RWPE2 (cell line): Measurements from ENCODE around the gene CEACAM8.
"Not testable (repeated sequence)": the region's sequence is repeated elsewhere in the genome, so short reads cannot be mapped to it uniquely, and the experiment has no call there.

ENCODE experiments used
- ATAC-seq: fragments of 200-7000 bp; cut with Tn5 transposase; 3 replicates; pipeline ENCODE4 v1.9.1; 2021; ENCODE audit warnings: low read depth
- DNase-seq: peaks from one replicate; pipeline ENCODE4 v3.0.0-alpha.2; 2020; ENCODE audit warnings: low spot score
- H3K27ac ChIP-seq: fragments of 450-650 bp; 2 replicates; pipeline ENCODE4 v1.5.1; 2017; ENCODE audit warnings: mild to moderate bottlenecking; ENCODE audit not compliant: poor library complexity, severe bottlenecking
- H3K27me3 ChIP-seq: fragments of 250-450 bp; sonication (Bioruptor Pico); 2 replicates; pipeline ENCODE4 v1.5.1; 2021; ENCODE audit warnings: mild to moderate bottlenecking, moderate library complexity; ENCODE audit not compliant: insufficient read depth, poor library complexity, severe bottlenecking
- H3K36me3 ChIP-seq: fragments of 250-450 bp; sonication (Bioruptor Pico); 2 replicates; pipeline ENCODE4 v1.5.1; 2020; ENCODE audit warnings: low read depth, mild to moderate bottlenecking, moderate library complexity
- H3K4me1 ChIP-seq: fragments of 250-450 bp; sonication (Bioruptor Pico); 2 replicates; pipeline ENCODE4 v1.5.1; 2021; ENCODE audit warnings: mild to moderate bottlenecking, moderate library complexity; ENCODE audit not compliant: insufficient read depth, poor library complexity, severe bottlenecking
- H3K4me3 ChIP-seq: fragments of 250-450 bp; sonication (Bioruptor Pico); 2 replicates; pipeline ENCODE4 v1.5.1; 2021; ENCODE audit warnings: mild to moderate bottlenecking, moderate library complexity; ENCODE audit not compliant: severe bottlenecking
- H3K9me3 ChIP-seq: fragments of 250-450 bp; sonication (Bioruptor Pico); 2 replicates; pipeline ENCODE4 v1.5.1; 2021; ENCODE audit warnings: mild to moderate bottlenecking, moderate library complexity; ENCODE audit not compliant: severe bottlenecking
- CTCF ChIP-seq: fragments of 450-650 bp; IDR thresholded peaks from one replicate; pipeline ENCODE4 v1.5.1; 2017; ENCODE audit warnings: mild to moderate bottlenecking, moderate library complexity; ENCODE audit not compliant: poor library complexity, severe bottlenecking

Gene CEACAM8

GRCh38 chr19:42540071-42540553 is 54.6 kb downstream of the CEACAM8 start:
- no peak overlapping the region for H3K4me3 ChIP-seq
- no peak overlapping the region for H3K27ac ChIP-seq
- no peak for ATAC-seq
- H3K36me3 ChIP-seq = no peaks in the 10 kb centered on the region
- no peaks in the 10 kb centered on the region for H3K27me3 ChIP-seq
- no peak for DNase-seq
- H3K9me3 ChIP-seq = no peaks in the 10 kb centered on the region
- TF ChIP-seq CTCF = no peak
- peaks cover 3% of the 10 kb centered on the region for H3K4me1 ChIP-seq

GRCh38 chr19:42538841-42539709 is 55.6 kb downstream of the CEACAM8 start:
- H3K27me3 ChIP-seq = no peaks in the 10 kb centered on the region
- no peak overlapping the region for H3K4me3 ChIP-seq
- DNase-seq (no peak), ATAC-seq (no peak)
- no peaks in the 10 kb centered on the region for H3K9me3 ChIP-seq
- no peaks in the 10 kb centered on the region for H3K36me3 ChIP-seq
- TF ChIP-seq CTCF = no peak
- peaks cover 3% of the 10 kb centered on the region for H3K4me1 ChIP-seq
- H3K27ac ChIP-seq = no peak overlapping the region

GRCh38 chr19:42535276-42535675 is 59.4 kb downstream of the CEACAM8 start:
- not testable (repeated sequence) for H3K27ac ChIP-seq, ATAC-seq, DNase-seq, H3K9me3 ChIP-seq, H3K4me3 ChIP-seq, H3K36me3 ChIP-seq, H3K4me1 ChIP-seq, H3K27me3 ChIP-seq

GRCh38 chr19:42534391-42534790 is 60.3 kb downstream of the CEACAM8 start:
- Histone ChIP-seq H3K9me3 (no peaks in the 10 kb centered on the region), H3K27me3 (no peaks in the 10 kb centered on the region), H3K36me3 (no peaks in the 10 kb centered on the region), H3K4me1 (peaks cover 5% of the 10 kb centered on the region), H3K27ac (no peak overlapping the region), H3K4me3 (no peak overlapping the region)
- TF ChIP-seq CTCF = no peak
- no peak for DNase-seq
- ATAC-seq = no peak

- no peak for DNase-seq
- H3K36me3 ChIP-seq = no peaks in the 10 kb centered on the region
- peaks cover 16% of the 10 kb centered on the region for H3K4me1 ChIP-seq
- H3K9me3 ChIP-seq = no peaks in the 10 kb centered on the region
- no peak for ATAC-seq
- H3K27me3 ChIP-seq = no peaks in the 10 kb centered on the region
- no peak for TF ChIP-seq CTCF
- H3K4me3 ChIP-seq = no peak overlapping the region
- no peak overlapping the region for H3K27ac ChIP-seq
Observed at GRCh38 chr19:42532891-42533290, 61.8 kb downstream of the CEACAM8 start.
